GM23338 (cell line): Measurements from ENCODE around the gene DACT1. TPM values are rescaled to one million over a fixed set of nuclear protein-coding genes. Genes with fewer than 3 reads are reported as not detected.

ENCODE experiments used
- ATAC-seq: fragments of 200-7000 bp; cut with Tn5 transposase; 3 replicates; pipeline ENCODE4 v1.9.1; 2020
- DNase-seq: peaks from one replicate; pipeline ENCODE4 v3.0.0-alpha.2; 2015; ENCODE audit warnings: low spot score
- H2AFZ ChIP-seq: fragments of 200-600 bp; sonication (generic); 2 replicates; pipeline ENCODE4 v1.8.0; 2016; ENCODE audit warnings: antibody characterized with exemption, mild to moderate bottlenecking, moderate library complexity
- H3F3A ChIP-seq: fragments of 200-600 bp; sonication (generic); replicated peaks from 2 replicates; pipeline ENCODE4 v1.8.0; 2017; ENCODE audit warnings: antibody characterized with exemption, mixed run types, low read depth
- H3K27ac ChIP-seq: fragments of 200-600 bp; sonication (generic); 2 replicates; pipeline ENCODE4 v1.6.1; 2016; ENCODE audit warnings: low read depth
- H3K27me3 ChIP-seq: fragments of 200-600 bp; sonication (generic); 2 replicates; pipeline ENCODE4 v1.8.0; 2016; ENCODE audit warnings: mild to moderate bottlenecking, mixed run types, moderate library complexity; ENCODE audit not compliant: insufficient read depth
- H3K36me3 ChIP-seq: fragments of 200-600 bp; sonication (generic); 2 replicates; pipeline ENCODE4 v1.8.0; 2016; ENCODE audit warnings: mild to moderate bottlenecking; ENCODE audit not compliant: insufficient read depth
- H3K4me1 ChIP-seq: fragments of 200-600 bp; sonication (generic); 2 replicates; pipeline ENCODE4 v1.8.0; 2016; ENCODE audit warnings: mild to moderate bottlenecking, moderate library complexity; ENCODE audit not compliant: insufficient read depth
- H3K4me2 ChIP-seq: fragments of 200-600 bp; sonication (generic); 2 replicates; pipeline ENCODE4 v1.7.1; 2017; ENCODE audit warnings: mixed run types
- H3K4me3 ChIP-seq: fragments of 200-600 bp; sonication (generic); 2 replicates; pipeline ENCODE4 v1.6.1; 2016; ENCODE audit warnings: mixed run types
- H3K79me2 ChIP-seq: fragments of 200-600 bp; sonication (generic); replicated peaks from 2 replicates; pipeline ENCODE4 v1.8.0; 2017; ENCODE audit warnings: mild to moderate bottlenecking; ENCODE audit not compliant: insufficient read depth
- H3K9me2 ChIP-seq: fragments of 200-600 bp; sonication (generic); 2 replicates; pipeline ENCODE4 v1.8.0; 2017; ENCODE audit not compliant: insufficient read depth
- H4K20me1 ChIP-seq: fragments of 200-600 bp; sonication (generic); replicated peaks from 2 replicates; pipeline ENCODE4 v1.8.0; 2017; ENCODE audit warnings: mild to moderate bottlenecking; ENCODE audit not compliant: insufficient read depth
- H3K27ac Mint-ChIP-seq: 2 replicates; pipeline ENCODE4 v1.8.0; 2020; ENCODE audit warnings: inconsistent platforms, mild to moderate bottlenecking, moderate library complexity, mixed read lengths
- H3K27me3 Mint-ChIP-seq: 3 replicates; pipeline ENCODE4 v1.8.0; 2022; ENCODE audit warnings: low read depth, mild to moderate bottlenecking, moderate library complexity, mixed read lengths, inconsistent platforms; ENCODE audit not compliant: insufficient read depth, poor library complexity
- H3K36me3 Mint-ChIP-seq: 3 replicates; pipeline ENCODE4 v1.8.0; 2021; ENCODE audit warnings: low read depth, mild to moderate bottlenecking, inconsistent platforms, moderate library complexity, mixed read lengths
- H3K4me1 Mint-ChIP-seq: 3 replicates; pipeline ENCODE4 v1.8.0; 2020; ENCODE audit warnings: mild to moderate bottlenecking, inconsistent platforms, mixed read lengths
- H3K4me3 Mint-ChIP-seq: 3 replicates; pipeline ENCODE4 v1.8.0; 2021; ENCODE audit warnings: moderate library complexity, mild to moderate bottlenecking, inconsistent platforms, mixed read lengths
- H3K9me3 Mint-ChIP-seq: 3 replicates; pipeline ENCODE4 v1.8.0; 2020; ENCODE audit warnings: moderate library complexity, mild to moderate bottlenecking, inconsistent platforms, mixed read lengths
- ETS1 ChIP-seq: IDR thresholded peaks from 2 replicates; pipeline ENCODE4 v1.6.1; 2016; ENCODE audit warnings: antibody characterized with exemption
- EZH2 ChIP-seq: fragments of 200-600 bp; sonication (generic); IDR thresholded peaks from one replicate; pipeline ENCODE4 v1.8.0; 2017; ENCODE audit warnings: antibody characterized with exemption, mild to moderate bottlenecking, low read depth; ENCODE audit not compliant: unreplicated experiment
- EZH2phosphoT487 ChIP-seq: fragments of 200-600 bp; sonication (generic); IDR thresholded peaks from one replicate; pipeline ENCODE4 v1.8.1; 2018; ENCODE audit warnings: antibody characterized with exemption; ENCODE audit not compliant: unreplicated experiment
- JUNB ChIP-seq: IDR thresholded peaks from one replicate; pipeline ENCODE4 v1.6.1; 2016; ENCODE audit warnings: antibody characterized with exemption; ENCODE audit not compliant: unreplicated experiment
- NANOG ChIP-seq: IDR thresholded peaks from 2 replicates; pipeline ENCODE4 v1.6.1; 2016; ENCODE audit warnings: antibody characterized with exemption, borderline replicate concordance
- ZNF114 ChIP-seq: fragments of 250-450 bp; sonication (Bioruptor Pico); IDR thresholded peaks from 2 replicates; pipeline ENCODE4 v1.5.0; 2020; ENCODE audit warnings: mild to moderate bottlenecking, moderate library complexity
- ZNF331 ChIP-seq: fragments of 250-450 bp; sonication (Bioruptor Pico); IDR thresholded peaks from 2 replicates; pipeline ENCODE4 v1.5.0; 2020; ENCODE audit warnings: low read depth, mild to moderate bottlenecking, moderate library complexity
- polyA plus RNA-seq: library from polyadenylated mRNA; unstranded; fragments of >200 nt; fragmentation: Nextera tagmentation; extraction: Ambion mirVana; gene quantifications from 2 replicates; pipeline ENCODE4 v1.2.1, GENCODE V29; 2016
- total RNA-seq: library from RNA; depleted of rRNA; stranded (reverse); fragments of >200 nt; shearing (Covaris generic); gene quantifications from 2 replicates; pipeline ENCODE4 v1.2.3, GENCODE V29; 2014
- TF ChIP-seq, protein P1 (sequence below): IDR thresholded peaks from one replicate; pipeline ENCODE4 v1.6.1; 2018; ENCODE audit warnings: antibody characterized with exemption; ENCODE audit not compliant: unreplicated experiment
- TF ChIP-seq, protein P2 (sequence below), 2 experiments: fragments of 200-600 bp in 1 of 2; sonication (generic) in 1 of 2; conservative IDR thresholded peaks; 2 replicates each; pipeline versions ENCODE4 v1.5.1 to v1.6.1; 2016 to 2017; ENCODE audit warnings: antibody characterized with exemption in 2 of 2, low read depth in 2 of 2, mild to moderate bottlenecking in 2 of 2, moderate library complexity in 1 of 2

DACT1 gene
- total and polyA plus RNA-seq, 2 experiments from 2014 or later, result 5.7 to 26.6 TPM

DNA sequence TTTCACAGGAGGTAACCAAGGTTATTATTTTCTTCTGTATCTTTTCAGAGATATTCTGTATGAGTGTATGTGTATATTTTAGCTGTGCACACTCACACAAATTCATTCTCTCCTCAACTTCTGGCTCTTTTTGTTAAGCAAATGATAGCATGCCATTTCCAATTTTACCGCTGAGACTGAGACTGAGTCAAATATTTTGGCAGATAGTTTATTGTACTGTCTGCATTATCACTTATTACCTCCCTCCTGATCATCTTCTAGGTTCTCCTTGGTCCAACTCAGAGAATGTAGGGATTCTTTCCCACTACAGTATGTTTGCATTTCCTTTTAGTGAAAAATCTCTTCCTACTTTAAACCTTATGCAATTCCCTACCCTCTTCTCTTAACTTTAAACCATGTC, 33.3 kb downstream of the DACT1 start (continued):
- TF ChIP-seq, protein P1, sequence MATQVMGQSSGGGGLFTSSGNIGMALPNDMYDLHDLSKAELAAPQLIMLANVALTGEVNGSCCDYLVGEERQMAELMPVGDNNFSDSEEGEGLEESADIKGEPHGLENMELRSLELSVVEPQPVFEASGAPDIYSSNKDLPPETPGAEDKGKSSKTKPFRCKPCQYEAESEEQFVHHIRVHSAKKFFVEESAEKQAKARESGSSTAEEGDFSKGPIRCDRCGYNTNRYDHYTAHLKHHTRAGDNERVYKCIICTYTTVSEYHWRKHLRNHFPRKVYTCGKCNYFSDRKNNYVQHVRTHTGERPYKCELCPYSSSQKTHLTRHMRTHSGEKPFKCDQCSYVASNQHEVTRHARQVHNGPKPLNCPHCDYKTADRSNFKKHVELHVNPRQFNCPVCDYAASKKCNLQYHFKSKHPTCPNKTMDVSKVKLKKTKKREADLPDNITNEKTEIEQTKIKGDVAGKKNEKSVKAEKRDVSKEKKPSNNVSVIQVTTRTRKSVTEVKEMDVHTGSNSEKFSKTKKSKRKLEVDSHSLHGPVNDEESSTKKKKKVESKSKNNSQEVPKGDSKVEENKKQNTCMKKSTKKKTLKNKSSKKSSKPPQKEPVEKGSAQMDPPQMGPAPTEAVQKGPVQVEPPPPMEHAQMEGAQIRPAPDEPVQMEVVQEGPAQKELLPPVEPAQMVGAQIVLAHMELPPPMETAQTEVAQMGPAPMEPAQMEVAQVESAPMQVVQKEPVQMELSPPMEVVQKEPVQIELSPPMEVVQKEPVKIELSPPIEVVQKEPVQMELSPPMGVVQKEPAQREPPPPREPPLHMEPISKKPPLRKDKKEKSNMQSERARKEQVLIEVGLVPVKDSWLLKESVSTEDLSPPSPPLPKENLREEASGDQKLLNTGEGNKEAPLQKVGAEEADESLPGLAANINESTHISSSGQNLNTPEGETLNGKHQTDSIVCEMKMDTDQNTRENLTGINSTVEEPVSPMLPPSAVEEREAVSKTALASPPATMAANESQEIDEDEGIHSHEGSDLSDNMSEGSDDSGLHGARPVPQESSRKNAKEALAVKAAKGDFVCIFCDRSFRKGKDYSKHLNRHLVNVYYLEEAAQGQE, result no peak
- TF ChIP-seq, protein P2, sequence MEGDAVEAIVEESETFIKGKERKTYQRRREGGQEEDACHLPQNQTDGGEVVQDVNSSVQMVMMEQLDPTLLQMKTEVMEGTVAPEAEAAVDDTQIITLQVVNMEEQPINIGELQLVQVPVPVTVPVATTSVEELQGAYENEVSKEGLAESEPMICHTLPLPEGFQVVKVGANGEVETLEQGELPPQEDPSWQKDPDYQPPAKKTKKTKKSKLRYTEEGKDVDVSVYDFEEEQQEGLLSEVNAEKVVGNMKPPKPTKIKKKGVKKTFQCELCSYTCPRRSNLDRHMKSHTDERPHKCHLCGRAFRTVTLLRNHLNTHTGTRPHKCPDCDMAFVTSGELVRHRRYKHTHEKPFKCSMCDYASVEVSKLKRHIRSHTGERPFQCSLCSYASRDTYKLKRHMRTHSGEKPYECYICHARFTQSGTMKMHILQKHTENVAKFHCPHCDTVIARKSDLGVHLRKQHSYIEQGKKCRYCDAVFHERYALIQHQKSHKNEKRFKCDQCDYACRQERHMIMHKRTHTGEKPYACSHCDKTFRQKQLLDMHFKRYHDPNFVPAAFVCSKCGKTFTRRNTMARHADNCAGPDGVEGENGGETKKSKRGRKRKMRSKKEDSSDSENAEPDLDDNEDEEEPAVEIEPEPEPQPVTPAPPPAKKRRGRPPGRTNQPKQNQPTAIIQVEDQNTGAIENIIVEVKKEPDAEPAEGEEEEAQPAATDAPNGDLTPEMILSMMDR (conservative IDR thresholded peaks at IDR 0.05; ENCODE audit: low read depth in 2 of 2), result no peak
- TF ChIP-seq EZH2 (no peak), ZNF331 (CRISPR knock-in tag) (no peak), JUNB (no peak), EZH2phosphoT487 (no peak), NANOG (no peak)

DNA sequence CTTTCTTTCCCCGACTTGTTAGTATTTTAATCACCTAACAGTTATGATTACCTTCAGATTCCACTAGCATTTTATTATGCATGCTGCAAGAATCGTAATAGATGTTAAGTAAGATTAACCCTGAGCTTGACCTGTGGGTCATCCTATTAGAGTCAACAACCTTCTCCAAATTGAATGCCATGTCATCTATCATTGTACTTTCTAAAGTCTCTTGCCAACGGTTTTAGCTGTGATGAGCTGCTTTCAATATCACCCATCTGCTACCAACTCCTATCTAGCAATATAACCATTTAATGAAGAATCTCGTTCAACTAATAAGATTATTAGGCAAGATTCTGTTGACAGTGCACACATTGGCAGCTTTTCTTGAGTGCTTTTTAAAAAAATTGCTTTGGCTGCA, 33.7 kb downstream of the DACT1 start:
- ATAC-seq, result no peak
- Histone ChIP-seq H2AFZ (no peak overlapping the region), H3K4me3 (no peak overlapping the region), H3K4me2 (no peak overlapping the region), H4K20me1 (no peaks in the 10 kb centered on the region), H3K79me2 (no peaks in the 10 kb centered on the region), H3K27me3 (no peaks in the 10 kb centered on the region), H3K36me3 (no peaks in the 10 kb centered on the region), H3F3A (no peaks in the 10 kb centered on the region), H3K4me1 (peaks cover 19% of the 10 kb centered on the region; the same call in 1 of the 2 replicates), H3K27ac (no peak overlapping the region), H3K9me2 (no peaks in the 10 kb centered on the region)
- peaks cover 14% of the 10 kb centered on the region for H3K4me1 Mint-ChIP-seq
- TF ChIP-seq ETS1 (no peak), NANOG (no peak), ZNF114 (no peak)
- TF ChIP-seq, protein P1, result no peak
- H3K9me3 Mint-ChIP-seq, result no peaks in the 10 kb centered on the region
- DNase-seq, result no peak
- no peak overlapping the region for H3K4me3 Mint-ChIP-seq
- no peak overlapping the region for H3K27ac Mint-ChIP-seq
- H3K36me3 Mint-ChIP-seq, result no peaks in the 10 kb centered on the region
- peaks cover 2% of the 10 kb centered on the region for H3K27me3 Mint-ChIP-seq
